Nephron (organoid): ENCODE measurements around the gene STC2.

Experiments used
- H3K27ac Mint-ChIP-seq, 3 experiments: 2 replicates each; pipeline ENCODE4 v1.8.0; 2020; ENCODE audit warnings: mixed read lengths in 3 of 3, mild to moderate bottlenecking in 2 of 3, moderate library complexity in 1 of 3
- H3K27me3 Mint-ChIP-seq: 2 replicates; pipeline ENCODE4 v1.8.0; 2021; ENCODE audit warnings: low read depth, mild to moderate bottlenecking, moderate library complexity, mixed read lengths
- H3K36me3 Mint-ChIP-seq: 2 replicates; pipeline ENCODE4 v1.8.0; 2020; ENCODE audit warnings: low read depth, mixed read lengths
- H3K4me1 Mint-ChIP-seq: 2 replicates; pipeline ENCODE4 v1.8.0; 2020; ENCODE audit warnings: mixed read lengths
- H3K4me3 Mint-ChIP-seq, 3 experiments: 2 replicates each; pipeline ENCODE4 v1.8.0; 2020; ENCODE audit warnings: mild to moderate bottlenecking in 3 of 3, mixed read lengths in 3 of 3, moderate library complexity in 2 of 3
- H3K9me3 Mint-ChIP-seq: 2 replicates; pipeline ENCODE4 v1.8.0; 2020; ENCODE audit warnings: mixed read lengths
- CTCF ChIP-seq, 3 experiments: fragments of 200-600 bp; sonication (generic); IDR thresholded peaks; one replicate each; pipeline ENCODE4 v1.5.0; 2021; ENCODE audit warnings: antibody characterized with exemption in 3 of 3; ENCODE audit not compliant: unreplicated experiment in 3 of 3

The STC2 gene

GRCh38 chr5:173321886-173322285 is 6.3 kb downstream of the STC2 start:
- Mint-ChIP-seq H3K4me1 (peaks cover 92% of the 10 kb centered on the region), H3K4me3 (no peak overlapping the region), H3K27me3 (peaks cover 25% of the 10 kb centered on the region), H3K9me3 (no peaks in the 10 kb centered on the region), H3K27ac (peak overlapping the region in 1 of 3 experiments; percentile 59), H3K36me3 (peaks cover 16% of the 10 kb centered on the region)
- TF ChIP-seq CTCF (IDR thresholded peaks at IDR 0.05; ENCODE audit: unreplicated experiment in 3 of 3) = no peak

GRCh38 chr5:173320259-173320658 is 8.0 kb downstream of the STC2 start:
- peaks cover 16% of the 10 kb centered on the region for H3K36me3 Mint-ChIP-seq
- peak overlapping the region in 2 of 3 experiments; percentile 0 to 41 for H3K4me3 Mint-ChIP-seq
- no peak for TF ChIP-seq CTCF (IDR thresholded peaks at IDR 0.05; ENCODE audit: unreplicated experiment in 3 of 3)
- peaks cover 10% of the 10 kb centered on the region for H3K27me3 Mint-ChIP-seq
- H3K27ac Mint-ChIP-seq = peak overlapping the region; percentile 85 to 96 (median 90)
- H3K9me3 Mint-ChIP-seq = no peaks in the 10 kb centered on the region
- peaks cover 92% of the 10 kb centered on the region for H3K4me1 Mint-ChIP-seq

GRCh38 chr5:173319646-173320045 is 8.6 kb downstream of the STC2 start:
- Mint-ChIP-seq H3K27me3 (peaks cover 4% of the 10 kb centered on the region), H3K4me1 (peaks cover 92% of the 10 kb centered on the region), H3K4me3 (peak overlapping the region in 2 of 3 experiments; percentile 21 to 53), H3K27ac (peak overlapping the region; percentile 85 to 96 (median 90)), H3K9me3 (no peaks in the 10 kb centered on the region), H3K36me3 (peaks cover 16% of the 10 kb centered on the region)
- no peak for TF ChIP-seq CTCF (IDR thresholded peaks at IDR 0.05; ENCODE audit: unreplicated experiment in 3 of 3)

GRCh38 chr5:173318881-173319620 is 9.2 kb downstream of the STC2 start:
- Mint-ChIP-seq H3K27ac (peak overlapping the region; percentile 85 to 96 (median 90)), H3K9me3 (no peaks in the 10 kb centered on the region), H3K4me3 (peak overlapping the region in 2 of 3 experiments; percentile 21 to 53), H3K27me3 (peaks cover 4% of the 10 kb centered on the region), H3K4me1 (peaks cover 92% of the 10 kb centered on the region), H3K36me3 (peaks cover 16% of the 10 kb centered on the region)
- TF ChIP-seq CTCF (IDR thresholded peaks at IDR 0.05; ENCODE audit: unreplicated experiment in 3 of 3) = no peak

- Mint-ChIP-seq H3K4me3 (no peak overlapping the region), H3K36me3 (peaks cover 12% of the 10 kb centered on the region), H3K27ac (peak overlapping the region in 2 of 3 experiments; percentile 15 to 96), H3K4me1 (peaks cover 91% of the 10 kb centered on the region), H3K27me3 (peaks cover 4% of the 10 kb centered on the region), H3K9me3 (no peaks in the 10 kb centered on the region)
- no peak for TF ChIP-seq CTCF (IDR thresholded peaks at IDR 0.05; ENCODE audit: unreplicated experiment in 3 of 3)
These were observed 9.9 kb downstream of the STC2 start for GRCh38 chr5:173318330-173318729.

GRCh38 chr5:173317852-173318251 is 10.4 kb downstream of the STC2 start:
- peaks cover 12% of the 10 kb centered on the region for H3K36me3 Mint-ChIP-seq
- peak overlapping the region; percentile 68 to 96 (median 88) for H3K27ac Mint-ChIP-seq
- H3K4me3 Mint-ChIP-seq = no peak overlapping the region
- H3K4me1 Mint-ChIP-seq = peaks cover 95% of the 10 kb centered on the region
- no peak for TF ChIP-seq CTCF (IDR thresholded peaks at IDR 0.05; ENCODE audit: unreplicated experiment in 3 of 3)
- no peaks in the 10 kb centered on the region for H3K9me3 Mint-ChIP-seq
- H3K27me3 Mint-ChIP-seq = peaks cover 4% of the 10 kb centered on the region
